ENCODE results near the gene CIB4.

CIB4 gene

GRCh38 chr2:26534865-26535662 is 106.1 kb downstream of the CIB4 start:
- peaks cover 16% of the 10 kb centered on the region for H3K4me1 ChIP-seq (ENCODE audit: control insufficient read depth, insufficient read depth, low read length)
- no peak overlapping the region for H3K9ac ChIP-seq (ENCODE audit: low read length)
- H3K9me3 ChIP-seq (ENCODE audit: control insufficient read depth, low read length): no peaks in the 10 kb centered on the region
- no peak overlapping the region for H3K4me3 ChIP-seq (ENCODE audit: low read length)
- H3K36me3 ChIP-seq (ENCODE audit: control insufficient read depth, insufficient read depth, low read length): no peaks in the 10 kb centered on the region
- peaks cover 3% of the 10 kb centered on the region for H3K27me3 ChIP-seq (ENCODE audit: control insufficient read depth, insufficient read depth, low read length)

GRCh38 chr2:26534098-26534864 is 106.9 kb downstream of the CIB4 start:
- H3K4me1 ChIP-seq (ENCODE audit: control insufficient read depth, insufficient read depth, low read length): peaks cover 16% of the 10 kb centered on the region
- H3K4me3 ChIP-seq (ENCODE audit: low read length): no peak overlapping the region
- H3K27me3 ChIP-seq (ENCODE audit: control insufficient read depth, insufficient read depth, low read length): peaks cover 3% of the 10 kb centered on the region
- H3K9ac ChIP-seq (ENCODE audit: low read length): no peak overlapping the region
- no peaks in the 10 kb centered on the region for H3K9me3 ChIP-seq (ENCODE audit: control insufficient read depth, low read length)
- no peaks in the 10 kb centered on the region for H3K36me3 ChIP-seq (ENCODE audit: control insufficient read depth, insufficient read depth, low read length)

DNA sequence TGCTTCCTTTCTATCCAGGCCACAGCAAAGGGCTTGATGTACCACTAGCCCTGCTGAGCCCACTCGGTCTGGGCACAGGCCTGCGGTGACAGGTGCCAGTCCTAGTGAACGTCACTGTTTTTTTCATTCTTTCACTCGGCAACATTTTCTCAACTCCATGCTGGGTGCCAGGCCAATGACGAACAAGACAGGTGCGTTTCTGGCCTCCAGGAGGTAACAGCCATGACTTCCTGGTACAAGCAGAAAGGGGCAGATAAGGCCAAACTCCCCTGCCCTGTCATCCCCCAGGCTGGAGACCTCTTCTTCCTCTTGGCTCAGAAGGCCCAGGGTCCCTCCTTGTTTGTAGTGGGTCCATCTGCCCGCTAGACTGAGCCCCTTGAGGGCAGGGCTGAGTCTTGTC is 107.5 kb downstream of the CIB4 start:
- peaks cover 16% of the 10 kb centered on the region for H3K4me1 ChIP-seq (ENCODE audit: control insufficient read depth, insufficient read depth, low read length)
- H3K27me3 ChIP-seq (ENCODE audit: control insufficient read depth, insufficient read depth, low read length): peaks cover 3% of the 10 kb centered on the region
- no peak overlapping the region for H3K4me3 ChIP-seq (ENCODE audit: low read length)
- H3K9ac ChIP-seq (ENCODE audit: low read length): no peak overlapping the region
- no peaks in the 10 kb centered on the region for H3K9me3 ChIP-seq (ENCODE audit: control insufficient read depth, low read length)
- no peaks in the 10 kb centered on the region for H3K36me3 ChIP-seq (ENCODE audit: control insufficient read depth, insufficient read depth, low read length)

DNA sequence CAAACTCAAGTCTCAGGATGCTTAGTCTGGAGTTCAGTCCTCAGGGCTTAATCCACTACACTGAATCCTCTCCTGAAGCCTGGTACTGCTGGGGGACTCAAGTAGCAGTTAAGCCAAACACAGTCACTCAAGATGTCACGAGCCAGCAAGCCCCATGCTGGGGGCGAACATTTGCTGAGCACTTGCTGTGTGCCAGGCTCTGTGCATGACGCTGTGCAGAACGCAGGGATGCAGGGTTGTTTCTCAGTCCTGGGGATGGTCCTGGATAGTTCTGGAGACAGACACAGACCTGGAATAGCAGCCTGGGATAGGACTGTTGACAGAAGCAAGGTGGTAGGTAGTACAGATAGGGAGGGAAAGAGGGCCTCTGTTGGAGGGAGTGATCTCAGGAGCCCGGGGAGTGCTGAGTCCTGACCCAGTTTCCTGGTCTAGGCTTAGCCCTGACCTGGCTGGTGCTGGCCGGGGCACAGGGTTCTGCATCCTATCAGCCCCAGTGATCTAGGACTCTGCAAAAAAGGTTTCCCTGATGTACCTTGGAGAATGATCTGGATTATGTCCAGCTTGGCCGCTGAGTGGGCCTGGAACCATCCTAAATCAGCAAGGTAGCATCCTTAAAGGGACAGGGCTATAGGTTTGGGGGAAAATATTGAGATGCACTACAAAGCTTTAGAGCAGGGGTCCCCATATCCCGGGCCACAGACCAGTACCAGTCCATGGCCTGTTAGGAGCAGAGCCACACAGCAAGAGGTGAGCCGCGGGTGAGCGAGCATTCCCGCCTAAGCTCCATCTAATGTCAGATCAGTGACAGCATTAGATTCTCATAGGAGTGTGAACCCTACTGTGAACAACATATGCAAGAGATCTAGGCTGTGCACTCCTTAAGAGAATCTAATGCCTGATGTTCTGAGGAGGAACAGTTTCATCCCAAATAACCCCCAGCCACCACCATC is 108.6 kb downstream of the CIB4 start:
- Histone ChIP-seq H3K36me3 (ENCODE audit: control insufficient read depth, insufficient read depth, low read length) (no peaks in the 10 kb centered on the region), H3K27me3 (ENCODE audit: control insufficient read depth, insufficient read depth, low read length) (peaks cover 3% of the 10 kb centered on the region), H3K9ac (ENCODE audit: low read length) (no peak overlapping the region), H3K9me3 (ENCODE audit: control insufficient read depth, low read length) (no peaks in the 10 kb centered on the region), H3K4me3 (ENCODE audit: low read length) (no peak overlapping the region), H3K4me1 (ENCODE audit: control insufficient read depth, insufficient read depth, low read length) (peaks cover 16% of the 10 kb centered on the region)
